Nephron (organoid): ENCODE data around the gene PATJ.

Experiments
- H3K27ac Mint-ChIP-seq, 3 experiments: 2 replicates each; pipeline ENCODE4 v1.8.0; 2020; ENCODE audit warnings: mixed read lengths in 3 of 3, mild to moderate bottlenecking in 2 of 3, moderate library complexity in 1 of 3
- H3K27me3 Mint-ChIP-seq: 2 replicates; pipeline ENCODE4 v1.8.0; 2021; ENCODE audit warnings: low read depth, mild to moderate bottlenecking, moderate library complexity, mixed read lengths
- H3K36me3 Mint-ChIP-seq: 2 replicates; pipeline ENCODE4 v1.8.0; 2020; ENCODE audit warnings: low read depth, mixed read lengths
- H3K4me1 Mint-ChIP-seq: 2 replicates; pipeline ENCODE4 v1.8.0; 2020; ENCODE audit warnings: mixed read lengths
- H3K4me3 Mint-ChIP-seq, 3 experiments: 2 replicates each; pipeline ENCODE4 v1.8.0; 2020; ENCODE audit warnings: mild to moderate bottlenecking in 3 of 3, mixed read lengths in 3 of 3, moderate library complexity in 2 of 3
- H3K9me3 Mint-ChIP-seq: 2 replicates; pipeline ENCODE4 v1.8.0; 2020; ENCODE audit warnings: mixed read lengths
- CTCF ChIP-seq, 3 experiments: fragments of 200-600 bp; sonication (generic); IDR thresholded peaks; one replicate each; pipeline ENCODE4 v1.5.0; 2021; ENCODE audit warnings: antibody characterized with exemption in 3 of 3; ENCODE audit not compliant: unreplicated experiment in 3 of 3

PATJ gene

DNA sequence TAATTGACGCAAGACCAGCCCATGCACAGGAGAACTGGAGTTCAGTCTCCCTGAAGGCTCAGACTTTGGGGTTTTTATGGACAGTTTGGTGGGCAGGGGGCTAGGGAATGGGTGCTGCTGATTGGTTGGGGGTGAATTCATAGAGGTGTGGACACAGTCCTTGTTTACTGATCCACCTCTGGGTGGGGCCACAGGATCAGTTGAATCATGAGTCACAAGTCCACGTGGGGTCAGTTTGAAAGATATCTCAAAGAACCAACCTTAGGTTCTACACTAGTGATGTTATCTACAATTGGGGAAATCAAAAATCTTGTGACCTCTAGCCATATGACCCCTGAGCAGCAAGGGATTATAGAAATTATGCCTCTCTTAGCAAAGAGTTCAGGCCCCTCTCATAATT is 324.4 kb downstream of the PATJ start:
- Mint-ChIP-seq H3K4me1 (peaks cover 19% of the 10 kb centered on the region), H3K27ac (no peak overlapping the region), H3K9me3 (peaks cover 5% of the 10 kb centered on the region), H3K36me3 (peaks cover 33% of the 10 kb centered on the region), H3K4me3 (no peak overlapping the region), H3K27me3 (no peaks in the 10 kb centered on the region)
- no peak for TF ChIP-seq CTCF (IDR thresholded peaks at IDR 0.05; ENCODE audit: unreplicated experiment in 3 of 3)

GRCh38 chr1:62068416-62068843 is 326.1 kb downstream of the PATJ start:
- H3K4me1 Mint-ChIP-seq: peaks cover 19% of the 10 kb centered on the region
- H3K27ac Mint-ChIP-seq: peak overlapping the region in 2 of 3 experiments; percentile 34 to 51
- TF ChIP-seq CTCF (IDR thresholded peaks at IDR 0.05; ENCODE audit: unreplicated experiment in 3 of 3): no peak
- no peaks in the 10 kb centered on the region for H3K27me3 Mint-ChIP-seq
- peaks cover 22% of the 10 kb centered on the region for H3K36me3 Mint-ChIP-seq
- no peak overlapping the region for H3K4me3 Mint-ChIP-seq
- H3K9me3 Mint-ChIP-seq: peaks cover 3% of the 10 kb centered on the region

DNA sequence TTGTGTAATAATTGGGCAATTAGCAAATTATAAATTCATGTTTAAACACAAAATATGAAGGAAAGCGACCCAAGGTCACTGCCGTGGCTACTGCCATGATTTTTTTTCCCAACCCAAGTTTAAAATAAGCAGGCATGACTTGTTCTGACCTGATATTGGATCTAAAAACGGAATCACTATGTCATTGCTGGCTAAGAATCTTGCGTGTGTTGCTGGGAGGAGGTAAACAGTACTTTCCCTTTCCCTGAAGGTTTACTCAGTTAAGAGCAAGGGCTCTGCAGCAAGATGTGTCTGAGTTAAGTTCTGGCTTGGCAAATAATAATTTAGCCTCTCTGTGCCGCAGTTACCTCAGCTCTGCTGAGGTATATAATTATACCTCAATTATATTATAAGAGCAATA is 326.7 kb downstream of the PATJ start:
- H3K36me3 Mint-ChIP-seq: peaks cover 16% of the 10 kb centered on the region
- peaks cover 19% of the 10 kb centered on the region for H3K4me1 Mint-ChIP-seq
- peak overlapping the region in 2 of 3 experiments; percentile 34 to 51 for H3K27ac Mint-ChIP-seq
- peaks cover under 1% of the 10 kb centered on the region for H3K9me3 Mint-ChIP-seq
- no peaks in the 10 kb centered on the region for H3K27me3 Mint-ChIP-seq
- no peak for TF ChIP-seq CTCF (IDR thresholded peaks at IDR 0.05; ENCODE audit: unreplicated experiment in 3 of 3)
- no peak overlapping the region for H3K4me3 Mint-ChIP-seq

GRCh38 chr1:62070384-62071011 is 328.2 kb downstream of the PATJ start:
- Mint-ChIP-seq H3K36me3 (peaks cover 15% of the 10 kb centered on the region), H3K4me3 (no peak overlapping the region), H3K27me3 (no peaks in the 10 kb centered on the region), H3K4me1 (peaks cover 19% of the 10 kb centered on the region), H3K27ac (no peak overlapping the region), H3K9me3 (no peaks in the 10 kb centered on the region)
- TF ChIP-seq CTCF (IDR thresholded peaks at IDR 0.05; ENCODE audit: unreplicated experiment in 3 of 3): peak; percentile 60 to 66 (median 62)

GRCh38 chr1:62071695-62072094 is 329.4 kb downstream of the PATJ start:
- TF ChIP-seq CTCF (IDR thresholded peaks at IDR 0.05; ENCODE audit: unreplicated experiment in 3 of 3): no peak
- H3K4me1 Mint-ChIP-seq: peaks cover 25% of the 10 kb centered on the region
- no peaks in the 10 kb centered on the region for H3K9me3 Mint-ChIP-seq
- no peak overlapping the region for H3K27ac Mint-ChIP-seq
- no peak overlapping the region for H3K4me3 Mint-ChIP-seq
- H3K36me3 Mint-ChIP-seq: peaks cover 10% of the 10 kb centered on the region
- H3K27me3 Mint-ChIP-seq: no peaks in the 10 kb centered on the region

DNA sequence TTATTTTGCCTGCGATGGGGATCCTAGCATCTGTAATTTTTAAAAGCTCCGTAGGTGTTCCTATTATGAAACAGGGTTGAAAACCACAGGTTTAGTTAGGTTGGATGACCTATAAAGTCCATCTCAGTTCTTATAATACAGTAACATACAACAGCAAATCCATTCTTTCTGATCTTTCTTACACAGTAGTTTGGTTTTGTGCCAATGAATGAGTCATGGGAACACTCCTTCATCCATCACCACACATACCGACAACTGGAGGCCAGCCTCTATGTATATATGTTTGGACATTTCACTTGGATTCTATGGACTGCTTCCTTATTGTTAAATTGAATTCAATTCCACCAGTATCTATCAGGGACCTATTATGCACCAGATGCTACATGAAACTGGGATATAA is 334.0 kb downstream of the PATJ start:
- no peaks in the 10 kb centered on the region for H3K36me3 Mint-ChIP-seq
- H3K27ac Mint-ChIP-seq: no peak overlapping the region
- no peaks in the 10 kb centered on the region for H3K9me3 Mint-ChIP-seq
- no peak overlapping the region for H3K4me3 Mint-ChIP-seq
- H3K4me1 Mint-ChIP-seq: peaks cover 6% of the 10 kb centered on the region
- no peaks in the 10 kb centered on the region for H3K27me3 Mint-ChIP-seq
- no peak for TF ChIP-seq CTCF (IDR thresholded peaks at IDR 0.05; ENCODE audit: unreplicated experiment in 3 of 3)
